ENCODE data around the gene SLC22A14. TPM values are rescaled to one million over a fixed set of nuclear protein-coding genes. Genes with fewer than 3 reads are reported as not detected.
"Not testable (repeated sequence)": the region's sequence is repeated elsewhere in the genome, so short reads cannot be mapped to it uniquely, and the experiment has no call there.

Gene SLC22A14, protein sequence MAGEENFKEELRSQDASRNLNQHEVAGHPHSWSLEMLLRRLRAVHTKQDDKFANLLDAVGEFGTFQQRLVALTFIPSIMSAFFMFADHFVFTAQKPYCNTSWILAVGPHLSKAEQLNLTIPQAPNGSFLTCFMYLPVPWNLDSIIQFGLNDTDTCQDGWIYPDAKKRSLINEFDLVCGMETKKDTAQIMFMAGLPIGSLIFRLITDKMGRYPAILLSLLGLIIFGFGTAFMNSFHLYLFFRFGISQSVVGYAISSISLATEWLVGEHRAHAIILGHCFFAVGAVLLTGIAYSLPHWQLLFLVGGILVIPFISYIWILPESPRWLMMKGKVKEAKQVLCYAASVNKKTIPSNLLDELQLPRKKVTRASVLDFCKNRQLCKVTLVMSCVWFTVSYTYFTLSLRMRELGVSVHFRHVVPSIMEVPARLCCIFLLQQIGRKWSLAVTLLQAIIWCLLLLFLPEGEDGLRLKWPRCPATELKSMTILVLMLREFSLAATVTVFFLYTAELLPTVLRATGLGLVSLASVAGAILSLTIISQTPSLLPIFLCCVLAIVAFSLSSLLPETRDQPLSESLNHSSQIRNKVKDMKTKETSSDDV
- total RNA-seq: under 1 TPM; 0.42 to 0.49 TPM
- polyA plus RNA-seq: under 1 TPM in 1 of 2 donors, not detected in 1; 0.18 TPM
- long read RNA-seq, donor 1: 0 reads
- long read RNA-seq, donor 2: 0 reads

- WGBS, 2 donors: 89 to 91% methylated on average over 14 of the region's 14 CpGs
- no peaks in the 10 kb centered on the region for H3K36me3 ChIP-seq (ENCODE audit: control insufficient read depth in 1 of 2, insufficient read depth in 2 of 2, low read length in 1 of 2)
- H3K27me3 ChIP-seq (ENCODE audit: control insufficient read depth in 1 of 2, insufficient read depth in 2 of 2, low read length in 1 of 2): no peaks in the 10 kb centered on the region
- H3K27ac ChIP-seq (ENCODE audit: low read depth in 1 of 2, low read length in 2 of 2): no peak within 1 kb of the TSS
- ATAC-seq (ENCODE audit: low FRiP score) (no peak), DNase-seq (no peak)
- no peak within 1 kb of the TSS for H3K4me3 ChIP-seq (ENCODE audit: low read length in 2 of 2)
- no peaks in the 10 kb centered on the region for H3K4me1 ChIP-seq (ENCODE audit: control insufficient read depth in 1 of 2, insufficient read depth in 2 of 2, low read length in 2 of 2)
- no peaks in the 10 kb centered on the region for H3K9me3 ChIP-seq (ENCODE audit: control insufficient read depth, low read length)
- intact Hi-C loops (cut with DNase I): no loop called here
Measured at GRCh38 chr3:38281895-38282686, at the start of gene SLC22A14. SLC22A14 (plus strand) TSS chr3:38282294; CDS start chr3:38306027, 23,733 bp downstream.

DNA sequence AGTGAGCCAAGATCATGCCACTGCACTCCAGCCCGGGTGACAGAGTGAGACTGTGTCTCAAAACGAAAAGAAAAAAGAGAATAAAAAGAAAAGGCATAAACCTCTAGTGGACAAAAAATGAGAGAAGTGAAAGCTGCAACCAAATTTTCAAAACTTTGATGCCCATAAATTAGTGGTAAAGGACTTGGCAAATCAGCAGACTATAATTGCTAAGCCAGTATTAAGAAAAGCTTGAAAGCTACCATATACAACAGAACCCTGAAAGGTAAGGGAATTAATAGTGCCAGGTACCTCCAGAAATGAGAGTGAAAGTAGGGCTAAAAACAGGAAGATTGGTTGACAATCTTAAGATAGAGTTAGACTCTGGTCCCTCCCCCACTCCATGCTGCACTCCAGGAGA is 49.4 kb upstream of the SLC22A14 start:
- intact Hi-C loops (cut with DNase I): no loop called here
- 70 to 80% methylated on average over 2 of the region's 2 CpGs for WGBS, 2 donors
- H3K27me3 ChIP-seq (ENCODE audit: control insufficient read depth in 1 of 2, insufficient read depth in 2 of 2, low read length in 1 of 2): no peaks in the 10 kb centered on the region
- ATAC-seq (ENCODE audit: low FRiP score) (no peak), DNase-seq (no peak)
- H3K9me3 ChIP-seq (ENCODE audit: control insufficient read depth, low read length): no peaks in the 10 kb centered on the region
- peaks cover 0 to under 1% of the 10 kb centered on the region in 2 donors for H3K4me1 ChIP-seq (ENCODE audit: control insufficient read depth in 1 of 2, insufficient read depth in 2 of 2, low read length in 2 of 2)
- H3K27ac ChIP-seq (ENCODE audit: low read depth in 1 of 2, low read length in 2 of 2): no peak overlapping the region
- no peak overlapping the region for H3K4me3 ChIP-seq (ENCODE audit: low read length in 2 of 2)
- H3K36me3 ChIP-seq (ENCODE audit: control insufficient read depth in 1 of 2, insufficient read depth in 2 of 2, low read length in 1 of 2): peaks cover 2 to 4% of the 10 kb centered on the region in 2 donors

DNA sequence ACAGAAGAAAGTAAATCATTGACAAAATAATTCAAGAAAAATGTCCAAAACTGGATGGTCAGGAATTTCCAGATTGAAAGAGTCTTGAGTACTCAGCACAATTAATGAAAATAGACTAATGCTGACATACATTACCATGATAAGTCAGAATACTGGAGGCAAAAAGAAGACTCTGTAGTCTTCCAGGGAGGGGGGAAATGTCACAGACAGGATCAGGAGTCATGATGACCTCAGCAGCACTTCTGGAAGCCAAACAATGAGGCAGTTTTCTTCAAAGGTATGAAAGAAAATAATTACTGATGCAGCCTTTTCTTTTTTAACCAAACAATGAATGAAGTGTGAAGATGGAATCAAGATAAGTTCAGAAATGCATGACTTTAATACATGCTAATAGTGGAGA is 46.6 kb upstream of the SLC22A14 start:
- Histone ChIP-seq H3K27me3 (ENCODE audit: control insufficient read depth in 1 of 2, insufficient read depth in 2 of 2, low read length in 1 of 2) (no peaks in the 10 kb centered on the region), H3K36me3 (ENCODE audit: control insufficient read depth in 1 of 2, insufficient read depth in 2 of 2, low read length in 1 of 2) (peaks cover 2 to 6% of the 10 kb centered on the region in 2 donors), H3K9me3 (ENCODE audit: control insufficient read depth, low read length) (no peaks in the 10 kb centered on the region), H3K4me3 (ENCODE audit: low read length in 2 of 2) (no peak overlapping the region), H3K4me1 (ENCODE audit: control insufficient read depth in 1 of 2, insufficient read depth in 2 of 2, low read length in 2 of 2) (no peaks in the 10 kb centered on the region), H3K27ac (ENCODE audit: low read depth in 1 of 2, low read length in 2 of 2) (no peak overlapping the region)
- DNase-seq: no peak
- no peak for ATAC-seq (ENCODE audit: low FRiP score)
- intact Hi-C loops (cut with DNase I): no loop called here

- ATAC-seq (ENCODE audit: low FRiP score): no peak
- no peak overlapping the region for H3K27ac ChIP-seq (ENCODE audit: low read depth in 1 of 2, low read length in 2 of 2)
- H3K27me3 ChIP-seq (ENCODE audit: control insufficient read depth in 1 of 2, insufficient read depth in 2 of 2, low read length in 1 of 2): no peaks in the 10 kb centered on the region
- DNase-seq: no peak
- H3K9me3 ChIP-seq (ENCODE audit: control insufficient read depth, low read length): no peaks in the 10 kb centered on the region
- peaks cover 0 to 4% of the 10 kb centered on the region in 2 donors for H3K36me3 ChIP-seq (ENCODE audit: control insufficient read depth in 1 of 2, insufficient read depth in 2 of 2, low read length in 1 of 2)
- intact Hi-C loops (cut with DNase I): no loop called here
- WGBS, 2 donors: 94 to 98% methylated on average over 2 of the region's 2 CpGs
- H3K4me1 ChIP-seq (ENCODE audit: control insufficient read depth in 1 of 2, insufficient read depth in 2 of 2, low read length in 2 of 2): no peaks in the 10 kb centered on the region
- no peak overlapping the region for H3K4me3 ChIP-seq (ENCODE audit: low read length in 2 of 2)
Measured at GRCh38 chr3:38238416-38239008, 43.6 kb upstream of the SLC22A14 start.

DNA sequence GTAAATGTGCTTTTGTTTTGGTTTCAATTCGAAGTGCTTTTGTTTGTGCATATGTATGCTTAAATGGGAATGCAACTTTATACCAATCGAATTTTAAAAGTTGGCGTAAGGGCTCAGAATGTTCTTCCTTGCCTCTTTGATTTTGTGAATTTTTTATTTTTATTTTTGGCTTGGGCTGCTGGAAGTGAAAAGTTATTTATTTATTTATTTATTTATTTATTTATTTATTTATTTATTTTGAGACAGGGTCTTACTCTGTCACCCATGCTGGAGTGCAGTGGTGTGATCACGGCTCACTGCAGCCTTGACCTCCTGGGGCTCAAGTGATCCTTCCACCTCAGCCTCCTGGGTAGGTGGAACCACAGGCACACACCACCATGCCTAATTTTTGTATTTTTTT is 39.3 kb upstream of the SLC22A14 start:
- WGBS, 2 donors: 97 to 98% methylated on average over 4 of the region's 4 CpGs
- H3K9me3 ChIP-seq (ENCODE audit: control insufficient read depth, low read length); H3K27me3 ChIP-seq (ENCODE audit: control insufficient read depth in 1 of 2, insufficient read depth in 2 of 2, low read length in 1 of 2); H3K4me3 ChIP-seq (ENCODE audit: low read length in 2 of 2); H3K36me3 ChIP-seq (ENCODE audit: control insufficient read depth in 1 of 2, insufficient read depth in 2 of 2, low read length in 1 of 2); ATAC-seq (ENCODE audit: low FRiP score); intact Hi-C loops (cut with DNase I); DNase-seq; H3K4me1 ChIP-seq (ENCODE audit: control insufficient read depth in 1 of 2, insufficient read depth in 2 of 2, low read length in 2 of 2); H3K27ac ChIP-seq (ENCODE audit: low read depth in 1 of 2, low read length in 2 of 2): not testable (repeated sequence)

DNA sequence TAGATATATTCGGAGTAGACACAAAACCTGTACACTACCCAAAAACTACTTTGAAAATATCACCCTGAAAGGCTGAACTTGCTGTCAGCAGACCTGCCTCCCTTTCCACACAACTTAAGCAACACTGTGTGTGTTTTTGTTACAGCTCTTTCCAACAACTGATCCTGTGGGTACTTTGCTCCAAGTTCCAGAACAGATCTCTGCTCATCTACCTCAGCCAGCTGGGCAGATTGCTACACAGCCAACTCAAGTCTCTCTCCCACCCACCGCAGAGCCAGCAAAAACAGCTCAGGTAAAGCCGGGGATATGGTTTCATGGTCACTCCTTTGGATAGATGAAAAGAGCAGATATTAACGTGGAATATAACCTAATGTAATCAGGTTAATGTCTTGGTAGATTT is 36.2 kb upstream of the SLC22A14 start:
- Histone ChIP-seq H3K4me1 (ENCODE audit: control insufficient read depth in 1 of 2, insufficient read depth in 2 of 2, low read length in 2 of 2) (peaks cover 2 to 3% of the 10 kb centered on the region in 2 donors), H3K4me3 (ENCODE audit: low read length in 2 of 2) (no peak overlapping the region), H3K27me3 (ENCODE audit: control insufficient read depth in 1 of 2, insufficient read depth in 2 of 2, low read length in 1 of 2) (no peaks in the 10 kb centered on the region), H3K36me3 (ENCODE audit: control insufficient read depth in 1 of 2, insufficient read depth in 2 of 2, low read length in 1 of 2) (peaks cover 3 to 5% of the 10 kb centered on the region in 2 donors), H3K9me3 (ENCODE audit: control insufficient read depth, low read length) (no peaks in the 10 kb centered on the region), H3K27ac (ENCODE audit: low read depth in 1 of 2, low read length in 2 of 2) (no peak overlapping the region)
- WGBS, 2 donors: 87 to 89% methylated on average over 4 of the region's 4 CpGs
- ATAC-seq (ENCODE audit: low FRiP score): no peak
- DNase-seq: no peak
- intact Hi-C loops (cut with DNase I): loop anchor here in 1 of 2 donors (5.0 kb wide), 1 partner anchor 109 kb away; the partner anchor contains the start of genes ACAA1 and MYD88

GRCh38 chr3:38247366-38248035 is 34.6 kb upstream of the SLC22A14 start:
- ATAC-seq (ENCODE audit: low FRiP score) (peak; percentile 86), DNase-seq (no peak)
- H3K4me1 ChIP-seq (ENCODE audit: control insufficient read depth in 1 of 2, insufficient read depth in 2 of 2, low read length in 2 of 2): peaks cover 2 to 3% of the 10 kb centered on the region in 2 donors
- H3K36me3 ChIP-seq (ENCODE audit: control insufficient read depth in 1 of 2, insufficient read depth in 2 of 2, low read length in 1 of 2): peaks cover 5 to 8% of the 10 kb centered on the region in 2 donors
- no peak overlapping the region for H3K4me3 ChIP-seq (ENCODE audit: low read length in 2 of 2)
- no peaks in the 10 kb centered on the region for H3K9me3 ChIP-seq (ENCODE audit: control insufficient read depth, low read length)
- intact Hi-C loops (cut with DNase I): loop anchor here in 1 of 2 donors (5.0 kb wide), 1 partner anchor 110 kb away; the partner anchor contains the start of genes ACAA1 and MYD88
- no peaks in the 10 kb centered on the region for H3K27me3 ChIP-seq (ENCODE audit: control insufficient read depth in 1 of 2, insufficient read depth in 2 of 2, low read length in 1 of 2)
- no peak overlapping the region for H3K27ac ChIP-seq (ENCODE audit: low read depth in 1 of 2, low read length in 2 of 2)

DNA sequence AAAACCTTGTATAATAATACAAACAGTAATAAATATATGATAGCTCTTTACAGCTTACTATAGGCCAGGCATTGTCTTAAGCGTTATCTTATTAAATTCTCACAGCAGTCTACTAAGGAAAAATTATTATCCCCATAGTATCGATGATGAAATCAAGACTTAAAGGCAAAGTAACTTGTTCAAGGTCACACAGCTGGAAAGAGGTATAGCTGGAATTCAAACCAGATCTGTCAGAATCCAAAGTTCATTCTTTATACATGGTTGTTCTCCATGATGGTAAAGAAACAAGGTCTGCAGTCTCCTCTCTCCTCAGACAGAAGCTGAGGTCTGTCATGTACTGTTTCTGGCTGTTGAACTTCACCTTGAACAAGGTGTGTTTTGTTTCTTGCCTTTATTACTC is 31.9 kb upstream of the SLC22A14 start:
- DNase-seq: no peak
- intact Hi-C loops (cut with DNase I): no loop called here
- Histone ChIP-seq H3K27ac (ENCODE audit: low read depth in 1 of 2, low read length in 2 of 2) (no peak overlapping the region), H3K27me3 (ENCODE audit: control insufficient read depth in 1 of 2, insufficient read depth in 2 of 2, low read length in 1 of 2) (no peaks in the 10 kb centered on the region), H3K4me1 (ENCODE audit: control insufficient read depth in 1 of 2, insufficient read depth in 2 of 2, low read length in 2 of 2) (peaks cover 2 to 3% of the 10 kb centered on the region in 2 donors), H3K4me3 (ENCODE audit: low read length in 2 of 2) (no peak overlapping the region), H3K36me3 (ENCODE audit: control insufficient read depth in 1 of 2, insufficient read depth in 2 of 2, low read length in 1 of 2) (peaks cover 17 to 18% of the 10 kb centered on the region in 2 donors), H3K9me3 (ENCODE audit: control insufficient read depth, low read length) (no peaks in the 10 kb centered on the region)
- ATAC-seq (ENCODE audit: low FRiP score): no peak
- 94% methylated on average over 2 of the region's 2 CpGs for WGBS, 2 donors

All from aorta (tissue), 5 donors.